ENCODE results near the gene CD58. TPM values are rescaled to one million over a fixed set of nuclear protein-coding genes. Genes with fewer than 3 reads are reported as not detected.

Gene CD58
- total and polyA plus RNA-seq, 9 of the 15 experiments (the other 6 are each of a cell fraction or from before 2014, with no cell fraction given): 18.1 to 113 (median 37.4) TPM

DNA sequence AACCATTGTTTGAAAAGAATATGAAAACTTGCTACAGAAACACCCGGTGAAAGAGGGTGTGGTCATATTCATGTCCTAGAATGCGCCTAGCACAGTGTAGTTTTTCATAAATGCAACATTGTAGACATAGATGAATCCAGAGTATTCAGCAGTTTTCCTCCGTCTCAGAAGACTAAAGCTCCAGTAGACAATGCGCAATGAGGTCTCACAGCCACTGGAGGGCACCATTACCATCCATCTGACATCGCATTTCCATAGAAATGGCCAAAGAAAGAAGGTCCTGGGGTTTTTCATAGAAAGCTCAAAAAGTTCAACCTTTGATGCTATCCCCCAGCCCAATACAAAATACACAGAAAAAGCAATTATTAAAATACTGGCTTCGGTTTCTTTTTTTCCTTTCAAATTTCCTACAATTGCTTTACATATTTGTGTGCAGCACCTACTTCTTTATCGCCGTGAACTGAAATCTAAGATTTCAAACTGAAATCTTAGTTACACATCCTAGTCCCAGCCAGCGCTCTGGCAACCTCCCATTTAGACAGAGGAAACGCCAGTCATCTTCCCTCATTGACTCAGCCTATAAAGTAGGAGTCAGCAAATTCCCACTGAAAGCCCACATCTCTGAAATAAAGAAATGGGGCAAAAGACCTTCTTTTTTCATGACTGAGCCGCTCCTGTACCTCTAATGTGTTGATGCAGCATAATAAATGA lies 3.9 kb upstream of the CD58 start:
- CTCF ChIA-PET (ENCODE audit: low intra/inter-chr PET ratio): interaction anchor here (0.8 to 2.7 kb wide), 8 partner anchors 21 to 710 kb away, joined by 3 to 10 read pairs (median 4); no protein-coding TSS in a partner anchor
- ATAC-seq (peak; percentile 10; the same call in 2 of the 3 replicates), DNase-seq (ENCODE audit: extremely low read depth in 1 of 4, low spot score in 3 of 4) (peak; percentile 79 to 89 (median 82)), FAIRE-seq (peak; percentile 91)
- Histone ChIP-seq H3K27me3 (ENCODE audit: control insufficient read depth in 2 of 2, insufficient read depth in 2 of 2, low read length in 2 of 2) (no peaks in the 10 kb centered on the region), H2AFZ (ENCODE audit: low read depth, low read length) (peak overlapping the region; percentile 79), H3K27ac (ENCODE audit: extremely low read depth, low read depth, low read length) (no peak overlapping the region; the same call in 2 of the 3 replicates), H3K9me3 (replicated peaks; ENCODE audit: control insufficient read depth, insufficient read depth, low read depth, low read length) (no peaks in the 10 kb centered on the region), H4K20me1 (replicated peaks; ENCODE audit: control insufficient read depth, insufficient read depth, low read length) (0 out of 2 replicates have a peak, but pooled peaks cover 4% of the 10 kb centered on the region), H3K4me2 (ENCODE audit: insufficient read depth, low read length) (no peak overlapping the region), H3K4me3 (no peak overlapping the region), H3K4me1 (replicated peaks in 1 of 2; ENCODE audit: control insufficient read depth in 2 of 2, insufficient read depth in 2 of 2, low read length in 2 of 2) (peaks cover 37 to 40% of the 10 kb centered on the region in 2 experiments), H3K79me2 (ENCODE audit: control insufficient read depth, insufficient read depth, low read length) (peaks cover 13% of the 10 kb centered on the region), H3K9ac (ENCODE audit: insufficient read depth in 1 of 2, low read depth in 2 of 2, low read length in 2 of 2) (peak overlapping the region in 1 of 2 experiments; percentile 61; a peak in 2 of 4 replicates), H3K9me1 (ENCODE audit: control insufficient read depth, insufficient read depth, low read length) (no peaks in the 10 kb centered on the region), H3K36me3 (ENCODE audit: control insufficient read depth, insufficient read depth, low read length) (no peaks in the 10 kb centered on the region)
- 22% methylated on average over 11 of the region's 11 CpGs for WGBS (ENCODE audit: insufficient coverage, low coverage, missing lambda C conversion rate)
- POLR2A ChIA-PET: interaction anchor here (0.5 to 1.1 kb wide), 8 partner anchors 9 to 485 kb away, joined by 3 to 6 read pairs (median 3); partner anchors contain the start of gene TTF2
- in situ Hi-C loops (cut with MboI): loop anchor here (5.0 kb wide), 2 partner anchors 248 to 478 kb away; no protein-coding TSS in a partner anchor
- intact Hi-C loops (cut with micrococcal nuclease): loop anchor here (1.0 to 10.0 kb wide), 8 partner anchors 22 to 550 kb away; partner anchors contain the start of gene TRIM45
- no TSS peak for BruUV-seq (replicated peaks)
- TF ChIP-seq, protein P1, sequence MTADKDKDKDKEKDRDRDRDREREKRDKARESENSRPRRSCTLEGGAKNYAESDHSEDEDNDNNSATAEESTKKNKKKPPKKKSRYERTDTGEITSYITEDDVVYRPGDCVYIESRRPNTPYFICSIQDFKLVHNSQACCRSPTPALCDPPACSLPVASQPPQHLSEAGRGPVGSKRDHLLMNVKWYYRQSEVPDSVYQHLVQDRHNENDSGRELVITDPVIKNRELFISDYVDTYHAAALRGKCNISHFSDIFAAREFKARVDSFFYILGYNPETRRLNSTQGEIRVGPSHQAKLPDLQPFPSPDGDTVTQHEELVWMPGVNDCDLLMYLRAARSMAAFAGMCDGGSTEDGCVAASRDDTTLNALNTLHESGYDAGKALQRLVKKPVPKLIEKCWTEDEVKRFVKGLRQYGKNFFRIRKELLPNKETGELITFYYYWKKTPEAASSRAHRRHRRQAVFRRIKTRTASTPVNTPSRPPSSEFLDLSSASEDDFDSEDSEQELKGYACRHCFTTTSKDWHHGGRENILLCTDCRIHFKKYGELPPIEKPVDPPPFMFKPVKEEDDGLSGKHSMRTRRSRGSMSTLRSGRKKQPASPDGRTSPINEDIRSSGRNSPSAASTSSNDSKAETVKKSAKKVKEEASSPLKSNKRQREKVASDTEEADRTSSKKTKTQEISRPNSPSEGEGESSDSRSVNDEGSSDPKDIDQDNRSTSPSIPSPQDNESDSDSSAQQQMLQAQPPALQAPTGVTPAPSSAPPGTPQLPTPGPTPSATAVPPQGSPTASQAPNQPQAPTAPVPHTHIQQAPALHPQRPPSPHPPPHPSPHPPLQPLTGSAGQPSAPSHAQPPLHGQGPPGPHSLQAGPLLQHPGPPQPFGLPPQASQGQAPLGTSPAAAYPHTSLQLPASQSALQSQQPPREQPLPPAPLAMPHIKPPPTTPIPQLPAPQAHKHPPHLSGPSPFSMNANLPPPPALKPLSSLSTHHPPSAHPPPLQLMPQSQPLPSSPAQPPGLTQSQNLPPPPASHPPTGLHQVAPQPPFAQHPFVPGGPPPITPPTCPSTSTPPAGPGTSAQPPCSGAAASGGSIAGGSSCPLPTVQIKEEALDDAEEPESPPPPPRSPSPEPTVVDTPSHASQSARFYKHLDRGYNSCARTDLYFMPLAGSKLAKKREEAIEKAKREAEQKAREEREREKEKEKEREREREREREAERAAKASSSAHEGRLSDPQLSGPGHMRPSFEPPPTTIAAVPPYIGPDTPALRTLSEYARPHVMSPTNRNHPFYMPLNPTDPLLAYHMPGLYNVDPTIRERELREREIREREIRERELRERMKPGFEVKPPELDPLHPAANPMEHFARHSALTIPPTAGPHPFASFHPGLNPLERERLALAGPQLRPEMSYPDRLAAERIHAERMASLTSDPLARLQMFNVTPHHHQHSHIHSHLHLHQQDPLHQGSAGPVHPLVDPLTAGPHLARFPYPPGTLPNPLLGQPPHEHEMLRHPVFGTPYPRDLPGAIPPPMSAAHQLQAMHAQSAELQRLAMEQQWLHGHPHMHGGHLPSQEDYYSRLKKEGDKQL (CRISPR knock-in tag; IDR thresholded peaks at IDR 0.05; ENCODE audit: borderline replicate concordance): no peak
- TF ChIP-seq, protein P2, sequence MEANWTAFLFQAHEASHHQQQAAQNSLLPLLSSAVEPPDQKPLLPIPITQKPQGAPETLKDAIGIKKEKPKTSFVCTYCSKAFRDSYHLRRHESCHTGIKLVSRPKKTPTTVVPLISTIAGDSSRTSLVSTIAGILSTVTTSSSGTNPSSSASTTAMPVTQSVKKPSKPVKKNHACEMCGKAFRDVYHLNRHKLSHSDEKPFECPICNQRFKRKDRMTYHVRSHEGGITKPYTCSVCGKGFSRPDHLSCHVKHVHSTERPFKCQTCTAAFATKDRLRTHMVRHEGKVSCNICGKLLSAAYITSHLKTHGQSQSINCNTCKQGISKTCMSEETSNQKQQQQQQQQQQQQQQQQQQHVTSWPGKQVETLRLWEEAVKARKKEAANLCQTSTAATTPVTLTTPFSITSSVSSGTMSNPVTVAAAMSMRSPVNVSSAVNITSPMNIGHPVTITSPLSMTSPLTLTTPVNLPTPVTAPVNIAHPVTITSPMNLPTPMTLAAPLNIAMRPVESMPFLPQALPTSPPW (CRISPR knock-in tag; IDR thresholded peaks at IDR 0.05): 0 out of 2 replicates have a peak, but pooled peaks have one; percentile 15
- TF ChIP-seq ZNF347 (CRISPR knock-in tag; IDR thresholded peaks at IDR 0.05; ENCODE audit: low read depth) (no peak), ZNF699 (CRISPR knock-in tag; IDR thresholded peaks at IDR 0.05; ENCODE audit: insufficient replicate concordance) (no peak), ARNT (IDR thresholded peaks at IDR 0.05) (peak in 1 of 2 experiments; percentile 48; a peak in 1 of 4 replicates), COPS2 (conservative IDR thresholded peaks at IDR 0.05) (no peak), CHCHD3 (CRISPR knock-in tag; IDR thresholded peaks at IDR 0.05) (no peak), MAFK (IDR thresholded peaks at IDR 0.05; ENCODE audit: low read length) (peak; percentile 69)
- TF ChIP-seq, protein P3, sequence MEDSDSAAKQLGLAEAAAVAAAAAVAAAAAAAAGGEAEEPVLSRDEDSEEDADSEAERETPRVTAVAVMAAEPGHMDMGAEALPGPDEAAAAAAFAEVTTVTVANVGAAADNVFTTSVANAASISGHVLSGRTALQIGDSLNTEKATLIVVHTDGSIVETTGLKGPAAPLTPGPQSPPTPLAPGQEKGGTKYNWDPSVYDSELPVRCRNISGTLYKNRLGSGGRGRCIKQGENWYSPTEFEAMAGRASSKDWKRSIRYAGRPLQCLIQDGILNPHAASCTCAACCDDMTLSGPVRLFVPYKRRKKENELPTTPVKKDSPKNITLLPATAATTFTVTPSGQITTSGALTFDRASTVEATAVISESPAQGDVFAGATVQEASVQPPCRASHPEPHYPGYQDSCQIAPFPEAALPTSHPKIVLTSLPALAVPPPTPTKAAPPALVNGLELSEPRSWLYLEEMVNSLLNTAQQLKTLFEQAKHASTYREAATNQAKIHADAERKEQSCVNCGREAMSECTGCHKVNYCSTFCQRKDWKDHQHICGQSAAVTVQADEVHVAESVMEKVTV (CRISPR knock-in tag; IDR thresholded peaks at IDR 0.05): peak; percentile 95
- TF ChIP-seq, protein P4, sequence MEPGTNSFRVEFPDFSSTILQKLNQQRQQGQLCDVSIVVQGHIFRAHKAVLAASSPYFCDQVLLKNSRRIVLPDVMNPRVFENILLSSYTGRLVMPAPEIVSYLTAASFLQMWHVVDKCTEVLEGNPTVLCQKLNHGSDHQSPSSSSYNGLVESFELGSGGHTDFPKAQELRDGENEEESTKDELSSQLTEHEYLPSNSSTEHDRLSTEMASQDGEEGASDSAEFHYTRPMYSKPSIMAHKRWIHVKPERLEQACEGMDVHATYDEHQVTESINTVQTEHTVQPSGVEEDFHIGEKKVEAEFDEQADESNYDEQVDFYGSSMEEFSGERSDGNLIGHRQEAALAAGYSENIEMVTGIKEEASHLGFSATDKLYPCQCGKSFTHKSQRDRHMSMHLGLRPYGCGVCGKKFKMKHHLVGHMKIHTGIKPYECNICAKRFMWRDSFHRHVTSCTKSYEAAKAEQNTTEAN (CRISPR knock-in tag; IDR thresholded peaks at IDR 0.05): no peak
